ENCODE results near the gene MTA3.

Gene MTA3

GRCh38 chr2:42762823-42763804 lies 194.7 kb downstream of the MTA3 start:
- no peak for DNase-seq (ENCODE audit: low spot score)

- no peak for DNase-seq (ENCODE audit: low spot score)
These were observed 195.7 kb downstream of the MTA3 start, which contains the start of gene OXER1 for GRCh38 chr2:42764096-42764495. OXER1 (minus strand) TSS chr2:42764135; CDS start chr2:42764062, 73 bp downstream.

GRCh38 chr2:42764901-42765300 lies 196.5 kb downstream of the MTA3 start:
- DNase-seq (ENCODE audit: low spot score): no peak

- no peak for DNase-seq (ENCODE audit: low spot score)
These were observed 197.3 kb downstream of the MTA3 start for GRCh38 chr2:42765686-42766085.

- no peak for DNase-seq (ENCODE audit: low spot score)
These were observed 198.9 kb downstream of the MTA3 start for GRCh38 chr2:42767080-42767898.

GRCh38 chr2:42767899-42768705 lies 199.7 kb downstream of the MTA3 start:
- DNase-seq (ENCODE audit: low spot score): no peak

- DNase-seq (ENCODE audit: low spot score): no peak
These were observed 200.3 kb downstream of the MTA3 start for GRCh38 chr2:42768706-42769256.

- no peak for DNase-seq (ENCODE audit: low spot score)
These were observed 201.3 kb downstream of the MTA3 start for GRCh38 chr2:42769583-42770287.

GRCh38 chr2:42770288-42771131 lies 202.1 kb downstream of the MTA3 start:
- peak; percentile 70 for DNase-seq (ENCODE audit: low spot score)

- DNase-seq (ENCODE audit: low spot score): no peak
These were observed 203.2 kb downstream of the MTA3 start for GRCh38 chr2:42771546-42772153.

- DNase-seq (ENCODE audit: low spot score): peak; percentile 52
These were observed 206.8 kb downstream of the MTA3 start for GRCh38 chr2:42775186-42775585.

- DNase-seq (ENCODE audit: low spot score): no peak
These were observed 207.4 kb downstream of the MTA3 start for GRCh38 chr2:42775810-42776209.

- DNase-seq (ENCODE audit: low spot score): no peak
These were observed 209.7 kb downstream of the MTA3 start for GRCh38 chr2:42777883-42778805.

GRCh38 chr2:42781181-42781580 lies 212.7 kb downstream of the MTA3 start:
- DNase-seq (ENCODE audit: low spot score): no peak

GRCh38 chr2:42783511-42783910 lies 215.1 kb downstream of the MTA3 start:
- DNase-seq (ENCODE audit: low spot score): no peak

GRCh38 chr2:42784204-42784880 lies 215.9 kb downstream of the MTA3 start:
- DNase-seq (ENCODE audit: low spot score): no peak

GRCh38 chr2:42786561-42787345 lies 218.3 kb downstream of the MTA3 start:
- no peak for DNase-seq (ENCODE audit: low spot score)

Data from NAMALWA (cell line).